Tibial artery (tissue), 4 donors: Measurements from ENCODE around the gene DPP6.

Source experiments
- DNase-seq, 2 donors: peaks; one replicate each; pipeline ENCODE4 v3.0.0-alpha.2; 2019
- H3K27ac ChIP-seq, 2 donors: fragments of 200-600 bp; sonication (generic) in 1 of 2; 1 replicate in 1 of 2; 2 replicates in 1 of 2; pipeline ENCODE4 v1.5.1; 2018 to 2019; ENCODE audit warnings: mild to moderate bottlenecking in 1 of 2
- H3K27me3 ChIP-seq, 2 donors: fragments of 200-600 bp; sonication (generic) in 1 of 2; one replicate each; pipeline versions ENCODE4 v1.5.1 to v1.6.0; 2016 to 2019
- H3K36me3 ChIP-seq, 3 donors: fragments of 200-600 bp; sonication (generic) in 2 of 3; one replicate each; pipeline ENCODE4 v1.5.1; 2016 to 2019; ENCODE audit warnings: mild to moderate bottlenecking in 2 of 3
- H3K4me1 ChIP-seq, 4 donors: fragments of 200-600 bp; sonication (generic) in 2 of 4; 1 replicate in 3 of 4; 2 replicates in 1 of 4; pipeline ENCODE4 v1.5.1; 2016 to 2019
- H3K4me3 ChIP-seq, 2 donors: fragments of 200-600 bp; sonication (generic) in 1 of 2; 1 replicate in 1 of 2; 2 replicates in 1 of 2; pipeline ENCODE4 v1.5.1; 2018 to 2019; ENCODE audit warnings: mild to moderate bottlenecking in 2 of 2
- H3K9me3 ChIP-seq, 3 donors: fragments of 200-600 bp; sonication (generic) in 1 of 3; one replicate each; pipeline ENCODE4 v1.5.1; 2016 to 2019
- CTCF ChIP-seq, 2 experiments: fragments of 200-600 bp in 1 of 2; fragments of 450-650 bp in 1 of 2; IDR thresholded peaks; one replicate each; pipeline ENCODE4 v1.5.1; 2017 to 2019; ENCODE audit warnings: antibody characterized with exemption in 2 of 2, mild to moderate bottlenecking in 1 of 2, moderate library complexity in 1 of 2
- intact Hi-C: fragments of 100-400 bp; cut with DNase I; formaldehyde crosslinking; loops from one replicate; pipeline ENCODE4 v1.15.0; 2023; ENCODE audit warnings: low total_unique reads

DPP6 gene

GRCh38 chr7:154865984-154866685 is 813.9 kb downstream of the DPP6 start:
- Histone ChIP-seq H3K4me3 (no peak overlapping the region), H3K36me3 (no peaks in the 10 kb centered on the region), H3K27ac (no peak overlapping the region), H3K27me3 (peaks cover 0 to 14% of the 10 kb centered on the region in 2 donors), H3K4me1 (no peaks in the 10 kb centered on the region), H3K9me3 (no peaks in the 10 kb centered on the region)
- peak in 1 of 2 donors; percentile 29 for DNase-seq
- intact Hi-C loops = no loop called here
- TF ChIP-seq CTCF (IDR thresholded peaks at IDR 0.05) = no peak

GRCh38 chr7:154867068-154867467 is 814.9 kb downstream of the DPP6 start:
- H3K4me1 ChIP-seq = no peaks in the 10 kb centered on the region
- no peak overlapping the region for H3K4me3 ChIP-seq
- peaks cover 0 to 14% of the 10 kb centered on the region in 2 donors for H3K27me3 ChIP-seq
- H3K9me3 ChIP-seq = no peaks in the 10 kb centered on the region
- DNase-seq = no peak
- no peak overlapping the region for H3K27ac ChIP-seq
- TF ChIP-seq CTCF (IDR thresholded peaks at IDR 0.05) = no peak
- intact Hi-C loops = no loop called here
- H3K36me3 ChIP-seq = no peaks in the 10 kb centered on the region

GRCh38 chr7:154868921-154869320 is 816.7 kb downstream of the DPP6 start:
- Histone ChIP-seq H3K4me1 (no peaks in the 10 kb centered on the region), H3K27me3 (peaks cover 0 to 12% of the 10 kb centered on the region in 2 donors), H3K4me3 (no peak overlapping the region), H3K27ac (no peak overlapping the region), H3K9me3 (no peaks in the 10 kb centered on the region), H3K36me3 (no peaks in the 10 kb centered on the region)
- TF ChIP-seq CTCF (IDR thresholded peaks at IDR 0.05) = no peak
- intact Hi-C loops = no loop called here
- DNase-seq = no peak

GRCh38 chr7:154869436-154869835 is 817.2 kb downstream of the DPP6 start:
- H3K36me3 ChIP-seq = no peaks in the 10 kb centered on the region
- DNase-seq = no peak
- no peak overlapping the region for H3K4me3 ChIP-seq
- TF ChIP-seq CTCF (IDR thresholded peaks at IDR 0.05) = no peak
- intact Hi-C loops = no loop called here
- H3K9me3 ChIP-seq = no peaks in the 10 kb centered on the region
- H3K27ac ChIP-seq = no peak overlapping the region
- H3K4me1 ChIP-seq = no peaks in the 10 kb centered on the region
- H3K27me3 ChIP-seq = peaks cover 0 to 14% of the 10 kb centered on the region in 2 donors

GRCh38 chr7:154871507-154871906 is 819.3 kb downstream of the DPP6 start:
- DNase-seq = peak in 1 of 2 donors; percentile 15
- Histone ChIP-seq H3K36me3 (no peaks in the 10 kb centered on the region), H3K27ac (no peak overlapping the region), H3K4me1 (no peaks in the 10 kb centered on the region), H3K27me3 (peaks cover 0 to 21% of the 10 kb centered on the region in 2 donors), H3K9me3 (no peaks in the 10 kb centered on the region), H3K4me3 (no peak overlapping the region)
- intact Hi-C loops = no loop called here
- no peak for TF ChIP-seq CTCF (IDR thresholded peaks at IDR 0.05)
